HG03558 (cell line): Measurements from ENCODE around the gene C1orf216.
"Not testable (repeated sequence)": the region's sequence is repeated elsewhere in the genome, so short reads cannot be mapped to it uniquely, and the experiment has no call there.

ENCODE experiments used
- ATAC-seq: cut with Tn5 transposase; IDR thresholded peaks from one replicate; pipeline ENCODE4 v1.9.1; 2021; ENCODE audit warnings: moderate number of reproducible peaks; ENCODE audit not compliant: unreplicated experiment; ENCODE audit errors: extremely low read depth

Gene C1orf216

DNA sequence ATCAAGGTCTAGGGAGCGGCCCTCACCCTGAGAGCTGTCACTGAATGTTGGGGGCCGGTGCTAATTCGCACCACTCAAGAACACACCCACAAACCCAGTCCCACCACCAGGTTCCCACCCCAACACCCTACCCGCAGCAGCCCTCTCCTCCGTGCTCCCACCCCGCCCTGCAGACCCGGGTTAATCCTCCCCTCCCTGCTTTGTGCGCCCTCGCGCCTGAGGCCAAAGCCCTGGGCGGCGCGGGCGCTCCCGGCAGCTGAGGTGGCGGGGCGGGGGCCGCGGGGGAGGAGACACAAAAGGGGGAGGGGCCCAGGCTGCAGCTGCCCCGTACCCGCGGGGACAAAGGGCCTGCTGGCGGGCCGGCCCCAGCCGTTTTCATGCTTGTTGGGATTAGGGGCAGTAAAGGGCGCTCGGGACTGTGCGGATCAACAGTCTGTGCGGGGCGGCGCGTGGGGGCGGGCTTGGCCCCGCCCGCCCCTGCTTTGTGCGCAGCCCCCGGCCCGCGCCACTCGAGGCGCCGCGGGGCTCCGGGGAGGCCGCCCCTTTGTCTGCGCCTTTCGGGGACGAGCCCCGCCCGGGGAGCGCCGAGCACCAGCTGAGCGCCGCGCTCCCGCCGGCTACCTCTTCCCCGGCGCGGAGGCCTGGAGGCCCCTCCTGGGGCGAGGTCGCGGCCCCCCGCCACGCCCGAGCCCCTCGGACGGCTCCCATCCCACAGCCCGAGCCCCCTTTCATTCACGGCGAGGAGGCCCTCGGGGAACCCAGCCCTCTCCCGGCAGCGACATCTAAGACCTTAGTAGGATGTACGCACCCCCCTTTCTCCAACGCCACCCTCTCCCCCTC lies 10.9 kb downstream of the C1orf216 start:
- ATAC-seq = no peak

DNA sequence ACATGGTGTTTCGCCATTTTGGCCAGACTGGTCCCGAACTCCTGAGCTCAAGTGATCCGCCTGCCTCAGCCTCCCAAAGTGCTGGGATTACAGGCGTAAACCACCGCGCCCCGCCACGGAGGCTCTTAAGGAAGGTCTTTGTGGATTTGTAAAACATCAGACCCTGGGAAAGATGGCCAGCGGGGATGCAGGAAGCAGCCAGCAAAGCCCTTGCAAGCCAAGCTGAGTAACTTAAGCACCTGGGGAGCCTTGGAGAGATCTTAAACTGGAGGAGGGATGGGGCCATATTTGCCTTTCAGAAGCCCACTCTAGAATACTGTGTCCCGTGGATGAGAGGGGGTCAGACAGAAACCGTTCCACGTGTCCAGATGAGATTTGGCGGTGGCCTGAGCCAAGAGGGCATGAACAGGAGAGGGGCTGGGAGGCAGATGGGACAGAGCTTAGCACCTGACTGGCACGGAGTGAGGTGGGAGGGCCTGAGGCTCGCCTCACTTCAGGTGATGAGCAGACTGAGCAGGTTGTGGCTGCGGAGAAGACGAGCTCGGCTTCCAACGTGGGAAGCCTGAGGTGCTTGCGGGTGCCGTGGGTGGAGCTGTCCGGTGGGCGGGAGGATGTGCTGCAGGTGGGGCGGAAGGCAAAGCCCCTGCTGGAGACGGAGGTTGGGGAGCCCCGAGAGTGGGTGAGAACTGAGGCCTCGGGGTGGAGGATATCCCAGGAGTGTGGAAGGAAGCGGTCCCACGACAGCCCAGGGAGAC lies 11.7 kb downstream of the C1orf216 start:
- ATAC-seq = no peak

DNA sequence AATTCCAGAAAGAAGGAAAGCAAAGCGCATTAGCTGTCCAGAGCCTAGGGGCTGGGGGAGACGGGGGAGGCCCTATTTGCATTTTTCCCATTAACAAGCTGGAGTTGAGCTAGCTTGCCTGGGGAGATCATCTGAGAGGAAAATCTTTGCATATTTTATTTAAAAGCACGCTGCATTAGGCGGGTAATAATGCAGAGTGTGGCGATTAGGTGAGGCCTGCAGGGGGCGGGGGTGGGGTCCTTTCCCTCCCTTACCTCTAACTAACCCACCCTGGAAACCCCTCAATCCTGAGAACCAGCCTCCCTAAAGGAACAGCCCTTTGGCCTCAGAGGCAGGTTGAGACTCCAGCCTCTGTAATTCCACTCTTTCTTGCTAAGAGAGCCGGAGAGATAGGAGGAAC lies 16.2 kb downstream of the C1orf216 start:
- no peak for ATAC-seq

DNA sequence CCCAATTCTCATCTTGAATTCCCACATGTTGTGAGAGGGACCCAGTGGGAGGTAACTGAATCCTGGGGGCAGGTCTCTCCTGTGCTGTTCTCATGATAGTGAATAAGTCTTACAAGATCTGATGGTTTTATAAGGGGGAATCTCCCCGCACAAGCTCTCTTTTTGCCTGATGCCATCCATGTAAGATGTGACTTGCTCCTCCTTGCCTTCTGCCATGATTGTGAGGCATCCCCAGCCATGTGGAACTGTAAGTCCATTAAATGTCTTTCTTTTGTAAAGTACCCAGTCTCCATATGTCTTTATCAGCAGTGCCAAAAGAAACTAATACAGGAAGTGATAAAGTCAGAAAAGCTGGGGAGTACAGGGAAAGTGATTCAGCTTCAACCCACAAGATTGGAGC lies 19.5 kb downstream of the C1orf216 start:
- not testable (repeated sequence) for ATAC-seq

DNA sequence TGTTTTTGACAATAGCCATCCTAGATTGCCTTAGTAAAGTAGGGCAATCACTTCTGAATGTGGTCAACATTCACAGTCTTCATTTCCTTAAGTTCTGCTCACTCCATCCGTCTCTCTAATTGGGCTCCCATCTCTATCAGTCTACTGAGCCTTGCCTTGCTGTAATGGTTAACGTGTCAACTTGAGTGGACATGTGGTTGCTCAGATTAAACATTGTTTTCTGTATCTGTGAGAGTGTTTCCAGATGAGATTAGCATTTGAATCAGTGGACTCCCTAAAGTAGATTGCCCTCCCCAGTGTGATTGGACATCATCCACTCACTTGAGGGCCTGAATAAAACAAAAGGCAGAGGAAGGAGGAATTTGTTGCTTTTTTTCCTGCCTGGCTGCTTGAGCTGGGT lies 26.4 kb downstream of the C1orf216 start:
- ATAC-seq = no peak

DNA sequence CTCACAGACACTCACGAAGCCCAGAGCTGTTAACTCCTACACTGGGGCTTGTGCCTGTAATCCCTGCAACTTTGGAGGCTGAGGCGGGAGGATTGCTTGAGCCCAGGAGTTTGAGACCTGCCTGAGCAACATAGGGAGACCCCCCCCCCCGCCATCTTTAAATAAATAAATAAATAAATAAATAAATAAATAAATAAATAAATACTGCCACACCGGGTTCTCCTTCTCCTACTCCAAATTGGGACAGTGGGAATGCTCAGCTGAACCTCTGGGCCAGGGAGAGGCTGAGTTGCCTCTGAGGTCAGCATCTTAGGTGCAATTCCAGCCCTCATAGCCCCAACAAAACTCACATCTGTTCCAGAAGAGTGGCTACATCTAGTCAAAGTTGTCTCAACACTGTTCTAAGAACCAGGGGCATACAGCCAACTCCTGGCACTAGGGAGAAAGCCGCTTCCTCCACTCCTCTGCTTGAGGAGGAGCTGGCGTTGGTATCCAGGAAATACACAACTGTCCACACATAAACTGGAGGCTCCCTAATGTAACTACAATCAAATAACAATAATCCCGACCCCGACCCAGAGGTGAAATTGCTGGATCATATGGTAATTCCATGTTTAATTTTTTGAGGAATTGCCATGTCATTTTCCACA lies 27.0 kb downstream of the C1orf216 start:
- ATAC-seq = no peak

DNA sequence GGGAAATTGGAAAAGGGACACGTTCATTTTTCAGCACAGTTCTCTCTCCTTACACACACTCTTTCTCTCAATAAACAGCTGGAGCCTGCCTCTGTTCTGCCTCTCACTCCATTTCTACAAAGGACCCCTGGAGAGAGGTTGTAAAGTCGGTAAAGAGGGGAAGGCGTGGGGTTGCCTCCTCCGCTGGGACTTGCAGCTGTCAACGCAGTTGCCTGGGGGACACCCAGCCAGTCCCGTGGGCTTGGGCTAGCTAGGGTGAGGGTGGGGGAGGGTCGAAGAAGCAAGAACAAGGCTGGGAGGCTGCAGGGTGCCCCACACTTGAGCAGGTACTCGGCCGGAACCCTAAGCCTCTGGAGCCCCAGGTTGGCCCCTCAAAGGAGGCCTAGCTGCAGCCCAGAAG lies 27.6 kb downstream of the C1orf216 start:
- ATAC-seq = no peak

DNA sequence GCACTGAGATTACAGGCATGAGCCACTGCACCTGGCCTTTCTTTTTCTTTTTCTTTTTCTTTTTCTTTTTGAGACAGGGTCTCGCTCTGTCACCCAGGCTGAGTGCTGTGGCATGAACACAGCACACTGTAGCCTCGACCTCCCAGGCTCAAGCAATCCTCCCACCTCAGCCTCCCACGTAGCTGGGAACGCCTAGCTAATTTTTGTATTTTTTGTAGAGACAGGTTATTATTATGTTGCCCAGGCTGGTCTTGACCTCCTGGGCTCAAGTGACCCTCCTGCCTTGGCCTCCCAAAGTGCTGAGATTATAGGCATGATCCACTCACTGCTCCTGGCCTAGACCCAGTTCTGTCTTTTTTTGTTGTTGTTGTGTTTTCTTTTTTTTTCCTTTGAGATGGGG lies 28.6 kb downstream of the C1orf216 start:
- ATAC-seq = not testable (repeated sequence)

DNA sequence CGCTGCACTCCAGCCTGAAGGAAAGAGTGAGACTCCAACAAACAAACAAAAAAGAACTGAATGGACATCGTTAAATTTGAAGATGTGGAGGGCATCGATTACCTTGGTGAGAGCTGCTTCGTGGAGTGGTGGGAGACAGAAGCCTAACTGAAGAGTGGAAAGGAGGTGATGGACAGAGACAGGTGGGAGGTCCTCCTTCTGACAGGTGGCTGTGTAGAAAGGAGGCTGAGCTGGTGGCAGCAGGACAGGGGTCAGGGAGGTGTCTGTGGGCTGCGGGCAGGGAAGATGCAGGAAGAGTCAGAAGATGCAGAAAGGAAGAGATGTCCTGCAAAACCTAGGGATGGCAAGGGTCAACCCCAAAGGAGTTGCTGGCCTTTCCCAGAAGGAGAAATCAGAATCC lies 30.5 kb downstream of the C1orf216 start:
- ATAC-seq = no peak

DNA sequence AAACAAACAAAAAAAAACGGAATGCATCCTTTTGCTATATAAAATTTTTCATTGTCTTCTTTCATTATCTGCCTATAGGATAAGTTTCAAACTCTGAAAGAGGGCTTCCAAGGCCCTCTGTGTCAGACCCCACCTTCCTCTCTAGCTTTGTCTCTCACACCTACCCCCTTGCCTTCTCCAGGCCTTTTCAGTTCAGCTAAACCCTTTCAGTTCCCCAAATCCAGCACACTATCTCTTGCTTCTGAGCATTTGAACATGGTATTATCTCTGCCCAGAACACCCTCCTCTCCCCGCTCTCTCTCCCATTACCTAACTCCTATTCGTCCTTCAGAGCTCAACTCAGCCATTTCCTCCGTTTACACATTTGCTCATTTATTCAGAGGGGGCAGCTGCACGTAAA lies 35.7 kb downstream of the C1orf216 start:
- no peak for ATAC-seq

DNA sequence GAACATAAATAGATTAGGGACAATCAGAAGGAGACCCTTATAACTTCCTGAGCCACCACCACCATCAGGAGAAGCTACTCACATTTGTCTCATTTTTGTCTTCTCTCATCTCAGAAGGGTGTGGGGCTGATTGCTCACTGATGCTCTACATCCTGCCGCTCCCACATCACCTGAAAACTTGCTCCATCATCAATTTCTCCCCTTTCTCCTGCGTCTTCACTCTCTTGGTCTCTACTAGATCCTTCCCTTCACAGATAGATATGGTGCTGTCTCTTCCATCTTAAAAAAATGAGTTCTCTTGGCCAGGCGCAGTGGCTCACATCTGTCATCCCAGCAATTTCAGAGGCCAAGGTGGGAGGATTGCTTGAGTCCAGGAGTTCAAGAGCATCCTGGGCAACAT lies 38.4 kb downstream of the C1orf216 start:
- no peak for ATAC-seq

DNA sequence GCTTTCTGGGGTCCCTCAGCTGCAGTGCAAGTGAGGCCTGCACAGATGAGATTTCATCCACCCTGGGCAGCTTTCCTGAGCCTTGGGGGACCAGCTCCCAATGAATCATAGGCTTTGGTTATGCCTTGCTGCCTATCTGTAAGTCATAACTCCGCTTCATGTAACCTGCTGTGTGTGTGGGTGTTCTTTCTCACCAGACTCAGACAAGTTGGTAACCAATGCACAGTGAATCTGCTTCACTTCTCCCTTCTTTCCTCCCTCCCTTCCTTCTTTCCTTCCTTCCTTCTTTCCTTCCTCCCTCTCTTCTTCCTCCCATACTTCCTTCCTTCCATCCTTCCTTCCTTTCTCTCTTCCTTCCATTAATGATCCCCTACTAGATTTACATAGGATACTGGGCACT lies 42.9 kb downstream of the C1orf216 start:
- no peak for ATAC-seq

DNA sequence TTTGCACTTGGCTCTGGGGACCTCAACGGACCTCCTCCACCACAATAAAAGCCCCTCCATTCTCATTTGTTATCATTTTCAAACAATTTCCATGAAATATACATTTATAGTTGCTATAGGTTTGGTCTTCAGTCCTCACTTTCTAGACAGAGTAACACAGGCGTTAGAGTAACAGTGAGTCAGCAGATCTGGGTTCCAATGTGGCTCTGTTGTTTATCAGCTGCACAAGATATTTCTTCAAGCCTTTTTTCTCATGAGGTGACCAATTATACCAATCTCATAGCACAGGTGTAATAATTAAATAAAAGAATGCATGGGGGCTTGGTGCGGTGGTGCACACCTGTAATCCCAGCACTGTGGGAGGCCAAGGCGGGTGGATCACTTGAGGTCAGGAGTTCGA lies 44.6 kb downstream of the C1orf216 start:
- no peak for ATAC-seq

DNA sequence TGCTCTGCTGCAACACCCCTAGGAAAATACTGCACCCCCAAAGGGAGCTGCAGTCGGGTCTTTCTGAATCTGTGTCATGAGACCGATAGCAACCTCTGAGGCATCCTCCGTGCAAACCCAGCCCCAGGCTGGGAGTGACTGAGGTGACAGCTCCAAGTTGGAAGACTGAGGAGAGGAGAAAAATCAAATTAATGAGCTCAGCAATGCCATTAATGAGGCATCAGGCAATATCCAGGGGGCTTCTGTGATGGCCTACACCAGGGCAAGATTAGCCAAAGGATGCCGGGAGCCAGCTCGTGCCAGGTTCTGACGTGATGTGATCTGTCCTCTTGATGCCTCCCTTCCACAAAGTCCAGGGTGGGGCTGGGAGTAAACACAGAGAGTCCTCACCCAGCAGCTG lies 46.6 kb downstream of the C1orf216 start:
- no peak for ATAC-seq

DNA sequence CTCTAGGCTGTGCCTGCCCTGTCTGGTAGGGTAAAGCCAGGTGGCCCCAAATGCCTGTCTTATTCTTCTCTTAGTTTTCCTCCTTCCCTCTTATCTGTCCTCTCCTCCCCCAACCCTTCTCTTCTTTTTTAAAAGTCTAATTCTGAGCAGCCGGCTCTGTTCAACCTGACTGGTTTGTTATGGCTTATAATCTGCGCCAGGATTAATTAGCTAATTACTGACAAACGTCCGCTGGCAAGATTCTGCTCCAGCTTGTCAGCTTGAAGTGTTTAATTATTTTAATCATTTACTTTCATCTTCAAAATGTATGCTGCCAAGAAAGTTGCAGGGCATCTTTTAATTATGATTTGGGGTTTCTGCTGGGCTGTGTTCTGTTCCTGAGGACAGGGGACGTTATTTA lies 50.2 kb downstream of the C1orf216 start:
- ATAC-seq = no peak

DNA sequence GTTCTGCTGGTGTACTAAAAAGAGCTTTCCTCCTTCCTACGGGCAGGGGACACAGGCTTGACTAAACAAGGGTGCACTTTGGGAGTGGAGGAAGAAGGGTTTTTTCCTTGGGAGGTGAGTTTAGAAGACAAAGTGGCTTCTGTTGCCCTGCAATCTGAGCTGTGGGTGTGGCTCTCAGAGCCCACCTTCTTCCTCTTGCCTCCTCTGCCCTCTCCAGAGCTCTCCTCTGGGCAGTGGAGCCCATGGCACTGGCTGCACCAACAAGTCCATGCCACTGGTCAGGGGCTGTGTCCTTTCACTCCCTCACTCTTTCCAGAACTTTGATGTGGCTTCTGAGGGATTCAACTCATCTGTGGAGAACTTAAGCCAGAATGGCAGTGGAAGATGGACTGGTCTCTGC lies 51.8 kb downstream of the C1orf216 start:
- ATAC-seq = no peak

DNA sequence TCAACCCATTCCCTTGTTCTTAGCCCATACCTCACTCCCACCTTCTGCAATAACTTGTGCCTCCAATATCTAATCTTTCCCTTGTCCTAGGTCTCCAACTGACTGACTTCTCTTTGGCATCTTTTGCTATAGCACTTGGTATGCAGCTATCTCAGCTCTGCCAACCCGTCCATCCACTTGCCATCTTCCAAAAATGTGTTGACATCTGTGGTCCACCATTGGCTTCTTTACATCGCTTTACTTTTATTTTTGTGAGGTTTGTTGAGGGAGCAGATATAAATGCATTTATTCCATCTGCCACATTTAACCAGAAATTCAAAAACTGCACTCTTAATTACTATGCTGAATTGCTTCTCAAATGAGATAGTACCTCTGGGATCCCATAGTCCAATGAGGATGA lies 52.5 kb downstream of the C1orf216 start:
- ATAC-seq = no peak
